ENCODE results near the gene LRP1. TPM values are rescaled to one million over a fixed set of nuclear protein-coding genes. Genes with fewer than 3 reads are reported as not detected.

Gene LRP1
- total RNA-seq, 1 experiment from 2014 or later, result 12.4 TPM

DNA sequence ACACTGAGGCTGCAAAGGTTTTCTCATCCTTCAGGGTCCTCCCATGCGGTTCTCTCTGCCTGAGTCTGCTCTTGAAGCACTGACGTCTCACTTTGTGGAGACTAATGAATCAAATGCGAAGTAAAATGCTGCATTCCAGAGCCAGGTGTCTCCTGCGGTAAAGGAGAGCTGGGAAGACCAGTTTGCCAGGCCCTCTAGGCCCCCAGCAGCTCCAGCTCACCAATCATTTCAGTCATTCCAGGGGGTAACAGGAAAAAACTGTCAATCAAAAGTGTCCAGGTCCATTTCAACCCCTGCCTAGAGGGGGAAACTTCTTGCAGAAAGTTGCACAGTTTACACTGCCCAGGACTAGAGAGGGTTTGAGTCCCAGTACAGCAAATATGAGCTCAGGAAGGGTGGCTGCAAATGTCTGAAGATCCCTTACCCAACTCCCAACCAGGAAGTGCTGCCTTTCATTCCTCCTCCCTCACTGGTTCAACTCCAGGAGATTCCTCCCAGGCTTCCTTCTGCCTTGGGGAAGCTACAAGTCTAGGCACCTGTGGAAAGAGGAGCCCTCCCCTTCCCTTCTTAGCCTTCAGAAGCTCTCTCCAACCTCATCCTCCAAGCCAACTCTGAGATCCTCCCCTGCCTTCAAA lies 85.6 kb downstream of the LRP1 start:
- no peak for DNase-seq
- Mint-ChIP-seq H3K36me3 (ENCODE audit: insufficient read depth, unreplicated experiment) (peaks cover 10% of the 10 kb centered on the region), H3K27me3 (ENCODE audit: unreplicated experiment) (peaks cover 46% of the 10 kb centered on the region), H3K4me3 (ENCODE audit: low read depth, unreplicated experiment) (no peak overlapping the region), H3K9me3 (ENCODE audit: low read depth, unreplicated experiment) (no peaks in the 10 kb centered on the region), H3K27ac (ENCODE audit: unreplicated experiment) (no peak overlapping the region), H3K4me1 (ENCODE audit: low read depth, unreplicated experiment) (peaks cover 44% of the 10 kb centered on the region)
- intact Hi-C loops (cut with micrococcal nuclease; ENCODE audit: unreplicated experiment), result loop anchor here (1.0 to 5.0 kb wide), 2 partner anchors 26 to 243 kb away; partner anchors contain the start of genes GLI1 and INHBE
- CTCF ChIA-PET, result interaction anchor here (0.6 to 2.3 kb wide), 13 partner anchors 16 to 552 kb away, joined by 3 to 26 read pairs (median 6); partner anchors contain the start of genes NEMP1 and SHMT2
- no TSS peak for BruUV-seq (replicated peaks)
- TF ChIP-seq, protein P1, sequence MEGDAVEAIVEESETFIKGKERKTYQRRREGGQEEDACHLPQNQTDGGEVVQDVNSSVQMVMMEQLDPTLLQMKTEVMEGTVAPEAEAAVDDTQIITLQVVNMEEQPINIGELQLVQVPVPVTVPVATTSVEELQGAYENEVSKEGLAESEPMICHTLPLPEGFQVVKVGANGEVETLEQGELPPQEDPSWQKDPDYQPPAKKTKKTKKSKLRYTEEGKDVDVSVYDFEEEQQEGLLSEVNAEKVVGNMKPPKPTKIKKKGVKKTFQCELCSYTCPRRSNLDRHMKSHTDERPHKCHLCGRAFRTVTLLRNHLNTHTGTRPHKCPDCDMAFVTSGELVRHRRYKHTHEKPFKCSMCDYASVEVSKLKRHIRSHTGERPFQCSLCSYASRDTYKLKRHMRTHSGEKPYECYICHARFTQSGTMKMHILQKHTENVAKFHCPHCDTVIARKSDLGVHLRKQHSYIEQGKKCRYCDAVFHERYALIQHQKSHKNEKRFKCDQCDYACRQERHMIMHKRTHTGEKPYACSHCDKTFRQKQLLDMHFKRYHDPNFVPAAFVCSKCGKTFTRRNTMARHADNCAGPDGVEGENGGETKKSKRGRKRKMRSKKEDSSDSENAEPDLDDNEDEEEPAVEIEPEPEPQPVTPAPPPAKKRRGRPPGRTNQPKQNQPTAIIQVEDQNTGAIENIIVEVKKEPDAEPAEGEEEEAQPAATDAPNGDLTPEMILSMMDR (IDR thresholded peaks at IDR 0.05; ENCODE audit: unreplicated experiment), result no peak

DNA sequence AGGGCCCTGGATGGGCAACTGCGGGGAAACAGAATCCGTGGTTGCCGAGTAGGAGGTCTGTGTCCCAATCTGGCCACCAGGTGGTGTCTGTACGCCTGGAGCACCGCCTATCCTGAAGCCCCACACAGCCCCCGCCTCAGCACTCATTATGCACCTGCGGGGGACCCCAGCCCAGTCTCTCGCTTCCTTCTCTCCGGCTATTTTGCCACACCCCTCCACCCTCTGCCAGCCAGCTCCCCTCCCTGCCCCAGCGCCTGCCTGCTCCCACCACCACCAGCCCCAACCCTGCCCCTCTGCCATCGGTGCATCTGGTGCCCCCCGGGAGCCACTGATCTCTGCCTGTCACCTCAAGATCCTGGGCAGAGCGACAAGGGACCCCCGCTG lies 86.1 kb downstream of the LRP1 start:
- TF ChIP-seq, protein P1 (IDR thresholded peaks at IDR 0.05; ENCODE audit: unreplicated experiment), result peak; percentile 88
- Mint-ChIP-seq H3K27ac (ENCODE audit: unreplicated experiment) (no peak overlapping the region), H3K4me3 (ENCODE audit: low read depth, unreplicated experiment) (no peak overlapping the region), H3K9me3 (ENCODE audit: low read depth, unreplicated experiment) (no peaks in the 10 kb centered on the region), H3K4me1 (ENCODE audit: low read depth, unreplicated experiment) (peaks cover 49% of the 10 kb centered on the region), H3K27me3 (ENCODE audit: unreplicated experiment) (peaks cover 51% of the 10 kb centered on the region), H3K36me3 (ENCODE audit: insufficient read depth, unreplicated experiment) (peaks cover 10% of the 10 kb centered on the region)
- intact Hi-C loops (cut with micrococcal nuclease; ENCODE audit: unreplicated experiment), result loop anchor here (5.0 kb wide), 1 partner anchor 243 kb away; the partner anchor contains the start of genes GLI1 and INHBE
- peak; percentile 79 for DNase-seq
- CTCF ChIA-PET, result interaction anchor here (1.4 to 2.3 kb wide), 7 partner anchors 16 to 244 kb away, joined by 3 to 26 read pairs (median 11); partner anchors contain the start of genes NEMP1 and SHMT2
- no TSS peak for BruUV-seq (replicated peaks)

DNA sequence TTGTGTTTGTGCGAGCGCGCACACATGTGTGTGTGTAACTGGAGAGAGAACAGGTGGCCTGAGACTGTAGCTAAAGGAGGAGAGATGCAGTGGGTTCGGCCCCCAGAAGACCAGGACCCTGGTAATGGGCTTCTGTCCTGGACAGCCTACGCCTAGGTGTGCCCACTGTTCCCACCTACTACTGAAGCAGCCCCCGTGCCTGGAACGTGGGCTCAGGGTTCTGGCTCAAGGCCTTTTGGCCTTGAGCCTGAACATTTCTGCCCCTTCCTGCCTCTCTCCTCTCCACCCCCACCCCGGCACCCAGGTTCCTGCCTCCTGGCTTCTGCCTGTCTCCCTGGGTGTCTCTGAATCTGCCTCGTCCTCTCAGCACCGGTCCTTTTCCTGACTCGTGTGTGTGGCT lies 86.8 kb downstream of the LRP1 start:
- DNase-seq, result no peak
- H3K4me1 Mint-ChIP-seq (ENCODE audit: low read depth, unreplicated experiment), result peaks cover 55% of the 10 kb centered on the region
- peaks cover 58% of the 10 kb centered on the region for H3K27me3 Mint-ChIP-seq (ENCODE audit: unreplicated experiment)
- intact Hi-C loops (cut with micrococcal nuclease; ENCODE audit: unreplicated experiment), result no loop called here
- CTCF ChIA-PET, result interaction anchor here (0.6 to 2.3 kb wide), 2 partner anchors 28 to 413 kb away, joined by 3 to 12 read pairs; no protein-coding TSS in a partner anchor
- peaks cover 10% of the 10 kb centered on the region for H3K36me3 Mint-ChIP-seq (ENCODE audit: insufficient read depth, unreplicated experiment)
- TF ChIP-seq, protein P1 (IDR thresholded peaks at IDR 0.05; ENCODE audit: unreplicated experiment), result no peak
- no peaks in the 10 kb centered on the region for H3K9me3 Mint-ChIP-seq (ENCODE audit: low read depth, unreplicated experiment)
- no peak overlapping the region for H3K27ac Mint-ChIP-seq (ENCODE audit: unreplicated experiment)
- H3K4me3 Mint-ChIP-seq (ENCODE audit: low read depth, unreplicated experiment), result peak overlapping the region; percentile 71
- no TSS peak for BruUV-seq (replicated peaks)

DNA sequence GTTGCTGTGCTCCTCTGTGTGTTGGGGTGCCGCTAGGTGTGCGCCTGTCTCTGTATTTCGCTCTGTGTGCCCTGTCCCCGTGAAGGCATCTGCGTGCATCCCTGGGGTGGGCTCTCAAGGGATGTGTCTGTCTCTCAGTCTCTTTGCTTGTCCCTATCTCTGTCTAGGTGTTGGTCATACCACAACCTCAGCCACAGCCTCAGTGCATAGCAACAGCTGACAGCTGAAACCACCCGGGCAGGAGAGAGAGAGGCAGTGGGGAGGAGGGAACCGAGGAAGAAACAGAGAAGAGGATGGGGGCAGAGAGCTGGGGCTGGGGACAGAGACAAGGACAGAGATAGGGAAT lies 87.4 kb downstream of the LRP1 start:
- no peak for DNase-seq
- intact Hi-C loops (cut with micrococcal nuclease; ENCODE audit: unreplicated experiment), result no loop called here
- peaks cover 55% of the 10 kb centered on the region for H3K4me1 Mint-ChIP-seq (ENCODE audit: low read depth, unreplicated experiment)
- peaks cover 10% of the 10 kb centered on the region for H3K36me3 Mint-ChIP-seq (ENCODE audit: insufficient read depth, unreplicated experiment)
- no TSS peak for BruUV-seq (replicated peaks)
- no peaks in the 10 kb centered on the region for H3K9me3 Mint-ChIP-seq (ENCODE audit: low read depth, unreplicated experiment)
- TF ChIP-seq, protein P1 (IDR thresholded peaks at IDR 0.05; ENCODE audit: unreplicated experiment), result no peak
- peak overlapping the region; percentile 71 for H3K4me3 Mint-ChIP-seq (ENCODE audit: low read depth, unreplicated experiment)
- CTCF ChIA-PET, result interaction anchor here (0.6 kb wide), 1 partner anchor 413 kb away, joined by 3 read pairs; no protein-coding TSS in a partner anchor
- peak overlapping the region; percentile 34 for H3K27ac Mint-ChIP-seq (ENCODE audit: unreplicated experiment)
- peaks cover 63% of the 10 kb centered on the region for H3K27me3 Mint-ChIP-seq (ENCODE audit: unreplicated experiment)

Data from Calu3 (cell line).